DMS114 treated with DMSO at 0.1 percent for 48 hours (cell line): ENCODE data around the gene ARHGAP8.

Source experiments
- DNase-seq: peaks from one replicate; lab custom pipeline; 2025; ENCODE audit not compliant: unreplicated experiment; lab: John Stamatoyannopoulos, UW

Gene ARHGAP8

DNA sequence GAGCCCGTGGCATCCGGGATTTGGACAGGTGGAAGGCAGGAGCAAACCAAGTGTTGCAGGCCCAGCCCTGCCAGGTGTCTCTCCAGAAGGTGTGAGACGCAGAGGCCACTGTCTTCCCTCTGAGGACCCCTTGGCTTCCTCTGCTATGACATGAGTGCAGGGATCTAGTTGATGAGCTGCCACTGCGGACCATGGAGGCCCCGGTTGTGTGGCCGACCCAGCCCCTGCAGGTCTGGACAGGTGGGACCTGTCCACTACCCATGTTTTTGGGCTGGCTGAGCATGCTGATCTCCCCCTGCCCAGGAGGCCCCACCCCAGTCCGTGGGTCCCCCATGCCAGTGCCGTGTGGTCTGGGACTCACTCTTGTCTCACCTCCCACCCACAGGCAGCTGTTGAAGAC is 27.5 kb upstream of the ARHGAP8 start:
- DNase-seq: no peak

DNA sequence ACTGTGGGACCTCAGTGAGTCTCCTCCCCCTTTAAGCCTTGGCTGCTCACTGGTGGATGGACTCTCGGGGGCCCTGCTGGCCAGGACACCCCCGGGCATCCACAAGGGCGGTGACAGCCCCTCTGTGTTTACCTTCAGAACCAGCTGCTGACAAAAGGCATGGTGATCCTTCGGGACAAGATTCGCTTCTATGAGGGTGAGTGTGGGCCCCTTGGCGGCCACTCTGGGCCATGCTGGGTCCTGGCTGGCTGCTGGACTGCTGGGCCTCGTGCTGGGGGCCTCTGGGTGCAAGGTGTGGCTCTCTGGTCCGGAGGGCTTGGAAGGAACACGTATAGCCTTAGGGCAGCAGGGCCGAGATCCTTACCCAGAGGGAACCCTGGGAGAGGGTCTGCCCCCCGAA is 25.9 kb upstream of the ARHGAP8 start:
- no peak for DNase-seq

DNA sequence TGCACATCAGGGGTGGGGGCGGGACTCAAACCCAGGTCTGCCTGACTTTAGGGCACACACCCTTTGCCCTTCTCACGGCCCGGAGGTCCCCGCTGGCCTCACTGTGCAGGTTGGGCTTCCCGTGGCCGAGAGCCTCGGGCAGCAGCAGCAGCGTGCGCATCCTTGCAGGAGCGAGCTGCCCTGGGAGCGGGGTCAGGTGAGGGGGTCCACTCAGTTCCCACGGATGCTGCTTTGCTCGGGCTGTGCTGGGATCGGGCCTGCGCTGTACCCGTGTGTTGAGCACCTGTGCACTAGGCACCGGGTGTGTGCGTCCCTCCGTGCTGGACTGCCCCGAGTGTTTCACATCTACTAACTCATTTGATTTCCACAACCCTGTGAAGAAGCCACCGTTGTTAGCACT is 25.2 kb upstream of the ARHGAP8 start:
- DNase-seq: no peak

DNA sequence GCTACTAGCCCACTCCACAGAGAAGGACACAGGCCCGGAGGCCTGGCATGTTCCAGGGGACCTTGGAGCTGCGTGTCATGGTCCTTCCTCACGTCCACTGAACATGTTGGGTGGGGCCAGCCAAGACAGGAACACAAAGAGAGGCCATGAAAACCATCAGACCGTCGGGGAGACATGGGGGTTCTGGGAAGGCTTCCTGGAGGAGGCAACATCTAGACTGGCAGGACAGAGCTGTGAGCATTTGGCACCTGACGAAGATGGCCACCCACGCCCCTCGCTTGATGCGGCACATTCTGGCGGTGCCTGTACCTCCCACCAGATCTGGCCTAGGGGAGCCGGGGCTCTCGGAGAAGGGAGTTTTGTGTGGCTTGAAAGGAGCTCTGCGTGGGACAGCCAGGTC is 24.7 kb upstream of the ARHGAP8 start:
- no peak for DNase-seq

DNA sequence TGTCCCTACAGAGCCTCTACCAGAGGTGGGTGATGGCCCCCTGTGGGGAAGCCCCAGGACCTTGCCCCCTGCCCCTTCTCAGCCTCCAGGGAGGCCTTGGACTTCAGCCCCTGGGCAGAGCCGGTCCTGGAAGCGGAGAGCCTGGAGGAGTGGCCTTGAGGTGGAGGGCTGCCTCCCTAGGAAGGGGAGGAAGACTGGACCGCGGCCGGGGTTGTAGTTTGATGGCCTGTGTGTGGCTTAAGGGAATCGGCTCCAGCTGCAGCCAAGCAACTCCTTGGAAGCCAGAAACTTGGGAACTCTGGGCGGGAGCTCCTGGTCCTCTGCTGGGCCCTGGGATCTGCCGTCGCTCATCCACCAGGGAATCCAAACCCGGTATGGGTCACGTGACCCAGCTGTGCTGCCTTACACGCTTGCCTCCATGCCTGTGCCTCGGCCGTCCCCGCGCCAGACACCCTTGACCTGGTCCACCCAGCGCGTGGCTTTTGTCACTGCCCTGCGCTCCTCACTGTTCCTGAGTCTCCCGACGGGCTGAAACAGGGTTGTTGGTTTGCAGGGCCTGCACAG is 23.5 kb upstream of the ARHGAP8 start:
- DNase-seq: no peak

DNA sequence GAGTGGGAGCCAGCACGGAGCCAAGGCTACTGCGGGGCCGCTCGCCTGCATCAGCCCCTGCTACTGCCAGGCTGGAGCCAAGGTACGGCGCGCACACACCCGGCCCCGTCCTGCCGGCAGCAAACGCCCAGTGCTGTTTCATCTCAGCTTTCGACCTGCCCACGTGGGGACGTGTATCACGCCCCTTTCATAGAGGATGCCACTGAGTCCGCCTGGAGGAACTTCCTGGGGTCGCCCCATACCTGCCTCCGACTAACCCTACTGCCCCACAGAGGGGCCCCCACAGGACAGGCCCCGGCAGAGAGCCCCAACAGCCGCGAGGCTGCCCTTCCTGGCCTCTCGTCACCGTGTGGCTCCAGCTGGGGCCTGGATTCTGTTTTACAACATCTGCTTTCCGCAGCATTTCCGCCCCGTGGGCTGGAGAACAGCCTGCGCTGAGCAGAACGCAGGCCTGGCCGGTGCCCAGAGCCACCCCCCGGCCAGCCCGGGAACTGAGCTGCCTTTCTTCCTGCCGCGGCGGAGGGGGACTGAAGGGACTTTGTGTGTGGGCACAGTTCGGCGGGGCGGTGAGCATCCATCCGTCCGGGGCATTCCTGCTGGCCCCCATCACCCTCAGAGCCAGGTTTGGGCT is 22.9 kb upstream of the ARHGAP8 start:
- no peak for DNase-seq

DNA sequence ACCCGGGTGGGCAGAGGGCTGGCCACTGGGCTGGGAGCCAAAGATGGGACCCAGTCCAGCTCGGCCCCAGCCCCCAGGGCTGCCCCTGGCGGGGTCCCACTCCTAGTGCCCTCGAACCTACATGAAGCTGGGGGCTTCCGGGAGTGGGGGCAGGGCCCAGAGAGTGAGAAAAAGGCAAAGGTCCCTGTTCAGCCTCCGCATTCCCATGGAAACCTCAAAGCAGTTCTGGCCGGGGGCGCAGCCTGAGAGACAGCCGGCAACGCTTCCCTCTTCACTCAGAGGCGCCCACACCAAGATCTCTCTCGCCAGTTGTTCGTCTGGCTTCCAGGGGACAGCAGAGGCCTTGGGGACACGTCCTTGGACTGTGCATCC is 22.4 kb upstream of the ARHGAP8 start:
- DNase-seq: no peak

DNA sequence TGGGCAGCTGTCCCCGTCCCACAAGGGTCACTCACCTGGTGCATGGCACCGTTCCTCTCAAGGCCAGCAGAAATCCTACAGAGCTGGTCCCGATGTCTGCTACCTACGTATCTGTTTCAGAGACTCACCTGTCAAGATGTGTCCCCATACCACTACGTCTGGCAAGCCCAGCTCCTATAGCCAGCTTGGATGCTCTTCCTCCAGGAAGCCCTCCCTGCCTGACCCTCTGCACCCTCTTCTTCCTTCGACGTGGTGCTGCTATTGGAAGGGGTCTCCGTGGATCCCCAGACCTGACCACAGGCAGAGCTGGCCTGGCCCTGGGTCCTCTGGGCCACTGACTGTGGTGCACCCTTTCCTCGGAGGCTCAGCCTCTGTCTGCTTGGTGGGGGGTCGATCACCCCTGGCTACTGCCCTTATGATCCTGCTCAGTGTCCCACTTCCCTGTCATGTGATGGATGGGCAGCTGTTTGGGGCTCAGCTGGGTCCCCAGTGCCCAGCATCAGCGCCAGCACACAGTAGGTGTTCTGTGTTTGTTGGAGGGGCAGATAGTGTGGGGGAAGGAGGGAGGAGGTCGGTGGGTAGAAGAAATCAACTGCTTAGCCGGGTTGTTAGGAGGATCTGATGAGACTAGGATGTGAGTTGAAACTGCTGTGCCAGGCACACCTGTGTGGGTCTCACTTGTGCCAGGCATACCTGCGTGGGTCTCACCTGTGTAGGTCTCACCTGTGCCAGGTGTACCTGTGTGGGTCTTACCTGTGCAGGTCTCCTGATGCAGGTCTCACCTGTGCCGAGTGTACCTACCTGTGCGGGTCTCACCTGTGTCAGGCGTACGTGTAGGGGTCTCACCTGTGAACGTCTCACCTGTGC is 21.7 kb upstream of the ARHGAP8 start:
- DNase-seq: no peak

DNA sequence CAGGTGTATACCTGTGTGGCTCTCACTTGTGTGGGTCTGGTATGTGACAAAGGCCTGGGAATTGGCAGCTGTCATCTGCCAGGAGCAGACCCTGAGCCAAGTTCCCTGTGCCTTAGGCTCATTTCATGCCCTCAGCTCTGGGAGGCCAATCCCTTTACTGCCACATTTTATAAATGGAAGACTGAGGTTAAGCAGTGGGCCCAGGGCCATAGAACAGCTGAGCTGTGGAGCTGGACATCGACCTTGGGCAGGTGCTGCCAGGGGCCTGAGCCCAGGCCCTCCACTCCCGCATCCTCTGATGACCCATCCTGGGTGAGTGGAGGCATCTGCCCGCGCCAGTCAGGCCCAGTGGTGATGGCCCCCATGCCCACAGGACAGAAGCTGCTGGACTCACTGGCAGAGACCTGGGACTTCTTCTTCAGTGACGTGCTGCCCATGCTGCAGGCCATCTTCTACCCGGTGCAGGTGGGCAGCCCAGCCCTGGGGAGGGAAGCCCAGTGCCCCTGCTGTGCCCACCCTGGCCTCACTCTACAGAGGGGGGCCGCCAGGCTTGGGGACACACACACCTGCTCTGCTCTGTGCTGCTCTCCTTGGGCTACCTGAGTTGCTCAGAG is 20.9 kb upstream of the ARHGAP8 start:
- no peak for DNase-seq

DNA sequence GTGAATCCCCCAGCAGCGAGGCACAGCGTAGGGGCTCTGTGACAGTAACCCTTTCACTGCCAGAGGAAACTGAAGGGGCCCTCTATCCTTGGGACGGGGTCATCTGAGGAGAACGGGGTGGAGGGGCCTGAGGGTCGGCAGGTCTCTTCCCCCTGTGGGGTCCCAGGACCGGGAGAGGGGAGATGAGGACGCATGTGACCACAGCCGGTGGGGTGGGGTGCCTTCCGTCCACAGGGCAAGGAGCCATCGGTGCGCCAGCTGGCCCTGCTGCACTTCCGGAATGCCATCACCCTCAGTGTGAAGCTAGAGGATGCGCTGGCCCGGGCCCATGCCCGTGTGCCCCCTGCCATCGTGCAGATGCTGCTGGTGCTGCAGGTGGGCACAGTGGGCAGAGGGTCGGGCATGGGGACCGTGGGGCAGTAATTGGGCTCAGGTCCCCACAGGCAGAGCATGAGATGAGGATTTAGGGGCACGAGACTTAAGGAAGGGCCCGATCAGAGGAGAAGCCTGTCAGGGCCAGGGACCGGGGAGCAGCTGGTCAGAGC is 20.3 kb upstream of the ARHGAP8 start:
- no peak for DNase-seq

DNA sequence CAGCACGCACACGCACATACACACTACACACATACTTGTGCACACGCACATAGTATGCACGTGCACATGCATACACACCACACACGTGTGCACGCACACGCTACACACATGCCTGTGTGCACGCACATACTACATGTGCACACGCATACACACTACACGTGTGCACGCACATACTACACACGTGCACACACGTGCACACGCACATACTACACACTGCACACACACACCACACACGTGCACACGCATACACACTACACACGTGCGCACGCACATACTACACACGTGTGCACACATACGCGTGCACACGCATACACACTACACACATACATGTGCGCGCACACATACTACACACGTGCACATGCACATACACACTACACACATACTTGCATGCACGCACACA is 19.7 kb upstream of the ARHGAP8 start:
- DNase-seq: no peak

DNA sequence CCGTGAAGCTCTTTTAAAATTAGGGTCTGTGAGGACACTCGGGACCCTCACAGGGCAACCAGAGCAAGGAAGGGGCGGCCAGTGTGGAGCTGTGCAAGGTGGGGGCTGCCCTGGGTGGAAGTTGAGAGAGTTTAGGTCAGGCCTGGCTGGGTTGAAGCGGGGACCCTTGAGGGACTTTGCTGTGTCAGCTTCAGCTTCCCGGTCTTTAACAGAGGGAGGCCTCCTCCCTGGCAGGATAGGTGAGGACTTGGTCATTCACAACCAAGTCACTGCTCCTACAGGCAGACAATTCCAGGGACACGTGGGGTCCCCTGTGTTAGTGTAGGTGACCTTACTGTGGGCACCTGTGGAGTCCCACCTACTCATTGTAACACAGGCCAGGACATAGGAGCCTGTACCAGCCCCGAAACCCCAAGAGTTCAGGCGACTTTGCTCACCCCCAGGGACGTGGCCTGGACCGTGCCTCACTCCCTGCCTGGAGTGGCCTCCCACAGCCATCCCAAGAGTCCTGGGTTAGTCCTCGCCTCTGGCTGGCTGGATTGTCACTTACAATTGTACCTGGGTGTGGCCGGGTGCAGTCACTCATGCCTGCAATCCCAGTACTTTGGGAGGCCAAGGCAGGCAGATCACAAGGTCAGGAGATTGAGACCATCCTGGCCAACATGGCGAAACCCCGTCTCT is 18.8 kb upstream of the ARHGAP8 start:
- DNase-seq: no peak

DNA sequence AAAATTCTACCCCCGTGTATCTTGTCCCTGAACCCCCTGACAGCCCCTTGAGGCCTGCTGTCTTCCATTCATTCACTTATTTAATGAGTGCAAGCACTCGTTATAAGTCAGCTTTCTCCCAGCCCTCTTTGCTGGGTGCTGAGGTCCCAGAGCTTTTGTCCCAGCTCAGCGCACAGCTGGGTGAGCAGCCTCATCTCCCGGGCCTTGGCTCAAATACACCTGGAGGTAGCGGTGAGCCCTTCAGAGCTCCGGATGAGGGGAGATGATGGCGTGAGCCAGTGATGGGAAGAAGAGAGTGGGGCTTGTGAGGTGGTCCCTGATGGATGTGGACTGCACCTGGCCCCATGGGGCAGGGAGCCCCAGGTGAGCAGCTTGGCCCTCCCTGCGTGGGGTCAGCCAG is 18.1 kb upstream of the ARHGAP8 start:
- no peak for DNase-seq

DNA sequence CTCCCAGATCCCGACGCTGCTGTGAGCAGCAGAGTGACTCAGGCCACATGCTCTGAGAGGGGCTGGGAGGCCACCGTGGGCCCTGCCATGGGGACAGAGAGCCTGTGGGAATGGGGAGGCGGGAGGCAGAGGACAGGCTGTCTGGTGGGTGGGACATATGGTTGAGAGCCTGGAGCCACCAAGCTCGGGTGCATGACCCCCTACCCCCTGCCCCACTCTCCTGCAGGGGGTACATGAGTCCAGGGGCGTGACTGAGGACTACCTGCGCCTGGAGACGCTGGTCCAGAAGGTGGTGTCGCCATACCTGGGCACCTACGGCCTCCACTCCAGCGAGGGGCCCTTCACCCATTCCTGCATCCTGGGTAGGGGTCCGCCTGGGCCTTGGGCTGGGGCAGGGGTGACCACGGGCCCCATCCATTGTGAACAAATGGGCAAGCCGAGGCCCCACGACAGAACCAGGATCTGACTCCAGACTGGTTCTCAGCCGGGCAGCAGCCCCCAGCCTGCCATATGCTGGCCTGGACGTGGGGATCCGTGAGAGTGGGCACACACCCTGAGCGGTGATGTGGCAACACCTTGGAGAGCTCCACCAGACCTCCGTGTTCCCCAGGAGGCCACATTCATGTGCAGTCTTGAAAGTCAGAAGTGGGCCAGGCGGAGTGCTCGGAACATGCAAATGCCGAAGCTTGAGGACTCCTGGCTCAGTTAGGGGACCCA is 17.4 kb upstream of the ARHGAP8 start:
- no peak for DNase-seq

DNA sequence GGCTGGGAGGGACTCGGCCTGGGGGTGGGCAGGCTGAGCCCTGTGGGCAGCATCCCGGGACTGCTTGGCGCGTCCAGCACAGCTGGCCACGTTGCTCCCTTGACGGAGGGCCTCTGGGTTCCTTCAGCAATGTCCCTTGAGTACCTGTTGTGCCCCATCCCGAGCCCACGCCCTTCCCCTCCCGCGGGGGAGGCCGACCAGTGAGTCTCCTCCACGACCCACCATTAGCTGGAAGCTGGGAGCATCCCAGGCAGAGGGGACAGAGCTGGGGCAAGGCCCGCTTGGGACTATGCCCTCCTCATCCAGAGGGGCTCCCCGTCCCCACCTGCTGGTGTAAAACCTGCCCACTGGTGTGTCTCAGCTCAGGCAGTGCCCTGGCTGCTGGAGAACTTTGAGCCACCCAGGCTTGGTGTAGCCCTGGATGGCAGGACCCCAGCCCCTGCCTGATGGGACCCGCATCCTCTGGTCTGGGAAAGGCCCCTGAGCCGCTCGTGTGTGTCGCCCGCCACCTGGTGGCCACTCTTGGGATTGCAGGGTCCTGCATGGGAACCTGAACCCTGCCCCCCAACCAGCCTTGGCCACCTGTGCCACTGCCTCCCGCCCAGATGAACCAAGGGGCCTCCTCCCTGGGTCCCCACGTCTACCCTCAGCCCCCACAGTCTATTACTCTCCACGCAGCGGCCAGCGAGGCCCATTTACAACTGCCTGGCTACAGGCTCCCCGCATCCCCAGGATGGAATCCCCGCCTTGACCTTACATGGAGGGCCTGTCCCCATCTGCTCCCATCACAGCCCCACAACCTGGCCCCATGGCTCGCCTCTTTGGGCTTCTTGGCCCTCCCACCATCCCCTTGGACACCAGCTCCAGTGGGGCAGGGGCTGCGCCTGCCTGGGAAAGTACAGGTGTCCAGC is 16.6 kb upstream of the ARHGAP8 start:
- DNase-seq: peak; percentile 20

DNA sequence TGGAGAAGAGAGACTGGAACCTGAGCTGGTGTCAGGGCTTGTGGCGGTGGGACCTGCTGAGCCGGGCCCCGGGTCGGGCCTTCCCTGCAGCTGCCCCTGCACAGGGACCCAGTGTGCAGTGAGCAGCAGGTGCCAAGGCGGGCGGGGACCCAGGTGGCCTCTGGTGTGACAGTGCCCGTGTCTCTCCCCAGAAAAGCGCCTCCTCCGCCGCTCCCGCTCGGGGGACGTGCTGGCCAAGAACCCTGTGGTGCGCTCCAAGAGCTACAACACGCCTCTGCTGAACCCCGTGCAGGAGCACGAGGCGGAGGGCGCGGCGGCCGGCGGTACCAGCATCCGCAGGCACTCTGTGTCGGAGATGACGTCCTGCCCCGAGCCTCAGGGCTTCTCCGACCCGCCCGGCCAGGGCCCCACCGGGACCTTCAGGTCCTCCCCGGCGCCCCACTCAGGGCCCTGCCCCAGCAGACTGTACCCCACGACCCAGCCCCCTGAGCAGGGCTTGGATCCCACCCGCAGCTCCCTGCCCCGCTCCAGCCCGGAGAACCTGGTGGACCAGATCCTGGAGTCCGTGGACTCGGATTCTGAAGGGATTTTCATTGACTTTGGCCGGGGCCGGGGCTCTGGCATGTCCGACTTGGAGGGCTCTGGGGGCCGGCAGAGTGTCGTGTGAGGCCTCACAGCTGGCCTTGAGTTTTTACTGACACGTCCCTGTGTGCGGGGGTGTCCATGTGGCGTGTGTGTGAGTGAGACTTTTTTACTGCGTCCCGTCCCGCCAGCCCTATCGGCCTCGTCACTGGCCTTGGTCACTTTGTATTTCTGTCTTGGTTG is 15.6 kb upstream of the ARHGAP8 start:
- DNase-seq: no peak

DNA sequence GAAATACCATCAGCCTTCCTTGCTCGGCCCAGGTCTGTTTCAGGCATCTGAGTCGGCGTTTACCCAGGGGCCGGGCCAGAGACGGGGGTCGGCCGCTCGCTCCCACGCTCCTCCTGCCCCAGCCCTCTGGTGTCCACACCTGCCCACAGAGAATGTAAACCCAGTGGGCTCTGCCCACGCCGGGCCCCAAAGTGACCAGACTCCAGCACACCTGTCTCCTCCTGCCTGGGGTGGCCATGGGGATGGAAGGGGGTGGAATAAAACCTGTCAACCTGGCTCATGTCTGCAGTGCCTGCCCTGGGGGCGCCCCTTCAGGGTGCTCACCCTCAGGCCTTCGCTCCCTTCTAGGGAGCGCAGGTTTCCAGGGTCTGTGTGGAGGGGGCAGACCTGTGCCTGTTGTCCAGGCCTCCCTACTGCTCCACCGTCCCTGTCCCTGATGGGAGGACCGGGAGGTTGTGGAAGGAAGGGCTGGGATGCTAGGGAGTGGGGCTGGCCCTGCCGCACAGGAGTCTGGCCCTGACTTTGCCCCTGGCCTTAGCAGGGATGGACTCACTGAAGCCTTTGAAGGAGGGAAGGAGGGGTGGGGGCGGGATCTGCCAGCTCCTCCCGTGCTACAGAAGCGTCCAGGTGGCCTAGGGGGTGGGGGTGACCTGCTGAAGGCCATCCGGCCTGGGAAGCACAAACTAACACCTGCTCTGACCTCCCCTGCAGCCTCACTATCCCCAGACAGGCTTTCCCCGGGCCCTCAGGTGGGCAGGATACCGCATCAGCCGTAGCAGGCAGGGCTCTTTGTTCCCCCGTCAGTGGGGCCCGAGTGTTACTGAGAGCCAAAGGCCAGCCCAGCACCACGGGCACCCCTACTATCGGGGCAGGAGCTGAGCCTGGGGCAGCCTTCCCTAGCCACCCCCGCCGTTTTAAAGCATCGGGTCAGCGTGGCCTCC is 14.7 kb upstream of the ARHGAP8 start:
- DNase-seq: no peak

DNA sequence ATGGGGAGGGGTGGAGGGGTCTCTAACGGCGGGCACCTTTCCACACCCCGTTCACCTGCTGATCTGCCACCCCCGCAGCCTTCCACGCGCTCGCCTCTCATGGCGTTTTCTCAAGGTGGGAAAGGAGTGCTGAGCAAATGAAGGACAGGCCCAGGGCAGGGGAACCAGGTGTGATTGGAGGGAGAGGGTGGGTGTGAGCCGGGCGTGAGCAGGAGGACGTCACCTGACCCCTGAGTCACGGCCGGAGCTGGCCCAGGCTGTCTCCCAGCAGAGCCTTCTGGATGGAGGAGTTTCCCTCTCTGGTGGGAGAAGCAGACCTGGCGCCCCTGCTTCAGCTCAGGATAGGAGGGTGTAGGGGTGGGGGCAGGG is 14.0 kb upstream of the ARHGAP8 start:
- DNase-seq: no peak
